ENCODE results near the gene MKNK1. TPM values are rescaled to one million over a fixed set of nuclear protein-coding genes. Genes with fewer than 3 reads are reported as not detected.

The MKNK1 gene
- total RNA-seq, 2 experiments from 2014 or later, result 28.3 to 28.9 TPM

DNA sequence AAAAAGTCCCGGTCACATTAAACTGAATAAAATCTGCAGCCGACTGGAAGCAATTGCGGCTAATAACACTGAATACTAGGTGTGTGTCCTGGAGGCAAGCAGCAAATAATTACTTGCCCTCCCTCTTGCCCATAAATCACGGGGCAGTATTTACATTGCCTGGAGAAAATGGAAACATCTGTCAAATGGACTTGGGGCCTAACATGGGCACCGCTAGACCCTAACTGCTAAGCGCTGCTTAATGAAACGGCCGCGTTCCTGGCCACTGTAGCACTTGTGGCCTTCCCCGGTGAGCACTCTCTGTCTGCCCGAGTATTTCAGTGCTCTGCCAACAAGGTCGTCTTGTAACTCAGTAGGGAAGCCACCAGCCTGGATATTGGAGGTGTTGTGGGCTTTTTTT, 28.8 kb downstream of the MKNK1 start:
- CTCF ChIA-PET, result no interaction called here
- POLR2A ChIA-PET, result no interaction called here

DNA sequence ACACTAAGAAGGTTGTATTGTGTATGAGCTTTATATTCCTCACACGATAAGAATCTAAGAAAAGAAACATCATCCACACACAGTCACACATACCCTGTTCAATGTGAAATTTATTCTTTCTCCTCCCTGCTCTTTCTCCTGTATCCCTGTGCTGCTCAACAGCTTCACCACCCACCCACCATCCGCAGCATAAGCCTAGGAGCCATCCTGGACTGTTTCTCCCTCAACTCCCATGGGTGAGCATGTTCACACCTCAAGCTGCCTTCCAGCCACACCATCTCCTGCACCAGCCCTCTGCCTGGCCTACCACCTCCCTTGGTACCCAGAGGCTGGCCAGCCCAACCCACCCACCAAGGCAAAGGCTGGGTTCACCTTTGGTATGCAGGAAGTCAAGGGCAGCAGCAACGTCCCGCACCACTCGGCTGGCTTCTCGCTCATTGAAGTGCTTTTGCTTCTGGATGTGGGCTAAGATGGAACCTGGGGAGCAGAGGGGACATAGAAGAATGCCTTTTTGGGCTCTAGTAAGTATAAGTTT, 32.3 kb downstream of the MKNK1 start:
- ChIA-PET POLR2A (no interaction called here), CTCF (no interaction called here)

DNA sequence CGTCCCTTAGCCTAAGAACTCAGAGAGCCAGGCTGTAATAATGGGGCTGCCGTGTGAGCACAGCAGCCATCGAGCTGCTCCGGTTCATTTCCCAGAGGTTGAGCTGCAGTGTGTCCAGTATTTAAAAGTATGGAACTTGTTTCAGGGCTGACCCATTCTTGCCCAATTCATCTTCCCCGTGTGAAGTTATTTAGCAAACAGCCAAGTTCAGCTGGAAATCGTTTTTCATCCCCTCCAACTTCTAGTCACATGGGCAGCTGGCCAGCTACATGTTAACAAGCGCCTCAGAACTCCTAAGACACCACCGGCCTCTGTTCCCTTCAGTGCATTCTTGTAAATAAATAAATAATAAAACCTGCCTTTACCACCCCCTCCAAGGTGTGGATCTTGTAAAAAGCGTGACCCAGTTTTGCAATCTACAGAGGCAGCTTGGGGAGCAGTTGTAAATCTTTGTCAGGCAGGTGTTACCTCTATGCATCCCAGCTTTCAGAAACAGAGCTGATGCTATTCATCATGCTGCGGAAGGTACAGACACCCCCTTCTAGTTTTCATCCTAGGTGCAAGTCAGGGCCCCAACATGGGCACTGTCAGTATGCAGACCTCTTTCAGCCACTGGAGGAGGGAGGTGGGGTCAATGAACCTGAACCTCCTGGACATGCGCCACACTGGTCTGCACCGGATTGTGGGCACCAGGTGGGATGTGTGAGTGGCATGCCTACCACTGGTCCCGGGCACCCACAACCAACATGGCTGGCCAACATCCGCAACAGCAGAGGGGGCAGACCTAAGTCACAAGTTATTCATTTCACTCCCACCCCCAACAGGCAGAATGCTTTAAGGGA, 34.0 kb downstream of the MKNK1 start:
- POLR2A ChIA-PET, result no interaction called here
- CTCF ChIA-PET, result interaction anchor here (0.6 kb wide), 1 partner anchor 173 kb away, joined by 3 read pairs; no protein-coding TSS in a partner anchor

DNA sequence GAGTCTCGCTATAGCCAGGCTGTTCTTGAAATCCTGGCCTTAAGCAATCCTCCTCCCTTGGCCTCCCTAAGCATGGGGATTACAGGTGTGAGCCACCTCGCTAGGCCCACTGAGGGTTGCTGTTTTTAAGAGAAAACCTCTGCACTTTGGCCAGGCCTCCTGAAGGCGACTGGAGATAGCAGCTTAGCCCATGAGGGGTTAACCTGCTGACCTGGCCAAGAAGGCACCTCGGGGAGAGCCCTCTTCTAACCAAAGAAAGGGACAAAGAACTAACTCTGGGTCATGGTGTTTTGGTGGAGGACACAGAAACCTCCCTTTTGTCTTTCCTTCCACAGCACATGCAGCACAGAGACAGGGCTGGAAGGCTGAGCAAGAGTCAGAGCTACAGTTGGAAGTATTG, 35.0 kb downstream of the MKNK1 start:
- ChIA-PET CTCF (no interaction called here), POLR2A (no interaction called here)

DNA sequence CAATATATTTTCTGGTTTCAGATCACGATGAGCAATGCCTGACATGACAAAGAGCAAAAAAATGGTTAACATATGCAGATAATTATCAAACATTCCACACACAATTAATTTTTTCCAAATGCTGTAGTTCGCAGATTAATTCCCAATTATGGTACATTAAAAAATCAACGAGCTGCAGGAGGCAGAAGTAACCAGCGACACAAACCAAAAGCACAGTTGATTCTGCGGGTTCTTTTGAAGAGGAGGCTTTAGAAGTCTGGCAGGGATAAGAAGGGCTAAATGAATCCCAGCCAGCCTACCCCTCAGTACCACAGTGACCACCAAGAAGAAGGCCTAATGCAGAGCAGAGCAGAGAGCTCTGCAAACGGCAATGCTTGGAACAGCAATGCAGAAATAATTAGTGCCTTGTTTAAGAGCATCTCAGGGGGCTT, 35.6 kb downstream of the MKNK1 start:
- ChIA-PET POLR2A (no interaction called here), CTCF (no interaction called here)

DNA sequence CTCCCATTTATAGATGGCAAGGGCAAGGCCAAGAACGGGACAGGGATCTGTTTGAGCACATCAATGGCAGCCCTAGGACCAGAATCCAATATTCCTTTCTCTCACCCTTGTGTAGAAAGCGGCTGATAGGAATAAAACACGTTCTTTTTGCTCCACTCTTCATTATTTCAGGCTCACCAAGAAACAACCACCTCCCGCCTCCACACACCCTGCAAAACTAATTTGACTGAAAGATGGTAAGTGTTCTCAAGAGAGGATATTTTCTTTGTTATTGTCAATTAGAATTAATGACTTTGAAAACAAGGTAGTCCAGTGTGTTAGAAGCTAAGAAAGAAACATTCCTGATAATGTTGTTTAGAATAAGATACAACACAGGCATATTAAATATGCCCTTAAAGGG, 40.7 kb downstream of the MKNK1 start:
- CTCF ChIA-PET, result no interaction called here
- POLR2A ChIA-PET, result no interaction called here

DNA sequence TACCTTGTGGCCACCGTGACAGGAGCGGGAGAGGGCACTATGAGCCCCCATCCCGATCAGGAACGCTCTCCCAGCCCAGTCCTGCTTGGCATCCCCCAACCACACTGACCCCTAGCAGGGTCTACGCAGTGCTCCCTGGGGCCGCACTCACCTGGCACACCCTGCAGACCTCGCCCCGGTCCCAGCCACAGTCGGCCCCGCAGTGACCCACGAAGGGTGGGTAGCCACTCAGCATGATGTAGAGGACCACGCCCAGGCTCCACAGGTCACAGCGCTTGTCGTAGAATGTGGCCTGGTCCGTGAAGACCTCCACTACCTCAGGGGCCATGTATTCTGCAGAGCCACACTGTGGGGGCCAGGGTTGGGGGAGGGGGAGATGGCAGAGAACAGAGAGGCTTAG, 41.6 kb downstream of the MKNK1 start:
- ChIA-PET CTCF (interaction anchor here (0.7 kb wide), 1 partner anchor 19 kb away, joined by 4 read pairs; no protein-coding TSS in a partner anchor), POLR2A (no interaction called here)

DNA sequence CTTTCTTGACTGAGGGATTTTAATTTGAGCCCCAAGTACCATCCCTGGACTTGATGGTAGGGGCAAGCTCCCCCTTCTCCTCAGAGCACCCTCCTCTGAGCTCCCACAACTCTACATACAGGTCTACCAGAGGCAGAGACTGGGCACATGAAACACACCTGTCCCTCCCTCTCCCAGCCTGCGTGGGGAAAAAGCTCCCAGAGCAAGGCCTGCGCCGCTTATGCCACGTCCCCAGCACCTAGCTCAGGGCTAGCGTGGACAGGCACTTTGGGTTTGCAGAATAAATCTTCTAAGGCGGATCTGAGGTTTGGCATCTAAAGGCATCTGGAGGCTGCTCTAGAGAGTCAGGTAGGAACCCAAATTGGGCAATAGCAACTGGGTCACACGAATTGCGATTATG, 45.1 kb downstream of the MKNK1 start:
- ChIA-PET POLR2A (no interaction called here), CTCF (interaction anchor here (1.1 kb wide), 1 partner anchor 24 kb away, joined by 3 read pairs; no protein-coding TSS in a partner anchor)

DNA sequence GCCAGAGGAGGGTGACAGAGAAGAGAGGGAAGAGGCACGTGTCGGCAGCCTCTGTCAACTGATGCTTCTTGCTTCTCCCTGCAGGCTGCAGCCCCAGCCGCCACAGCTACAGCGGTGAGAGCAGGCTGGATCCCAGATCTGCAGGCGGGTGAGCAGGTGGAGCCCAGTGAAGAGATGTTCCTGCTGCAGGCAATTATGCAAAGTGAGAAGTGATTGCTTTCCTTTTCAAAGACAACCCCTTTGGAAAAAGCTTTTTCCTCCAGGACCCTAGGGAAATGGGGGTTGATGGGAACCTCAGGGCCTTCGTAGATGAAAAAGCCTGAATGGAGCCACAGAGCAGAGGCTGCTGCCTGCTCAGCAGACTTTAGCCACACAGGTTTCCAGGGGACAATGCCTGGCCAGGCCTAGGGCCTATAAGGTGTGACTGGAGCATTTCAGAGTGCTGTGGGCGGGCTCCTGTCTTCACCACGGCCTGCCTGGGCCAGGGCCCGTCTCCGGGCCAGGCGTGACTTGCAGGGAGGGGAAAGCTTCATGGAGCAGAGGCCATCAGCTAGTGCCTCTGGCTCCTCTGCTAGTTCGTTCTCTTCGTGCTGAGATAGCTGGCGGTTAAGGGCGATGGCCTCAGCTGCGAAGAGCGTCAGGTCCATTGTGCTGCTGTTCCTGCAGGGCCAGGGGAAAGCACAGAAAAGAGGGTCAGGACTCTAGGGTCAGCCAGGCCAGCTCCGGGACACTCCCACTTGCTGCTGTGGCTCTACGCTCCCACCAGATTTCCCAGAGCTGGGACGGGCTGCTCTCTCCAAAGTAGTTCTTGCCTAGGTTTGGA, 45.7 kb downstream of the MKNK1 start:
- ChIA-PET CTCF (interaction anchor here (1.1 kb wide), 1 partner anchor 24 kb away, joined by 3 read pairs; no protein-coding TSS in a partner anchor), POLR2A (no interaction called here)

DNA sequence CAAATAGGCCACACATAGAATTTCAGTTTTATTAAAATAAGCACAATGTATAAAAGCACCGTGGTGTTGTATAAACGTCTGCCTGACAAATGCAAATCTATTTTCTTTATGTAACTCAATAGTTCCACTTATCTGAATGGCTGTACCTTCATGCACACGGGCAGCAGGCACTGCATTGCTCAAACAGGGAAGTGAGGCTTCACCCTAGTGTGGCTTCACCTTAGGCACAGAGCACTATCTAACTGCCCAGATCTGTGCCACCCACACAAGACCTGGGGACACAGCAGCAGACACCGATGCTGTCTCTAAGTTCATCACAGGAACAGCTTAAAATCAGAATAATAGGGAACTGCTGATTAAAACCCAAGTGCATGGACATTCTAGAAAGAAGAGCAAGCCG, 46.7 kb downstream of the MKNK1 start:
- CTCF ChIA-PET, result no interaction called here
- POLR2A ChIA-PET, result no interaction called here

DNA sequence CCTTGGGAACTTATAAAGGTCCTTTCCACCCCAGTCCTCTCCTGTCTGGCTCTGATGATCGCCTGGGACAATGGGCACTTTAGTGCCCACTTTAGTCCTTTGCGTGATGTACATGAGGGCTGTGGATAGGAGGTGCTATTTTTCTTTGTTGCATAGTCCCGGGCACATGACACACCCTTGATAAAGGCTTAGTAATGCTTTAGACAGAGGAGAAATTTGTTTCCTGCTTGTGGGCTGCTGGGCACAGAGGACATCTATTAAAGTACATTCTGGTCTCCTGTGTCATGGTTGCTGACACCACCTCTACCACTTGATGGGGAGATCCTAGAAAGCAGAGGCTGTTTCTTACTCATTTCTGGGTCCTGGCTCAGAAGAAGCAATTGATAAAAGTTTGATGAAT, 47.2 kb downstream of the MKNK1 start:
- ChIA-PET CTCF (no interaction called here), POLR2A (no interaction called here)

DNA sequence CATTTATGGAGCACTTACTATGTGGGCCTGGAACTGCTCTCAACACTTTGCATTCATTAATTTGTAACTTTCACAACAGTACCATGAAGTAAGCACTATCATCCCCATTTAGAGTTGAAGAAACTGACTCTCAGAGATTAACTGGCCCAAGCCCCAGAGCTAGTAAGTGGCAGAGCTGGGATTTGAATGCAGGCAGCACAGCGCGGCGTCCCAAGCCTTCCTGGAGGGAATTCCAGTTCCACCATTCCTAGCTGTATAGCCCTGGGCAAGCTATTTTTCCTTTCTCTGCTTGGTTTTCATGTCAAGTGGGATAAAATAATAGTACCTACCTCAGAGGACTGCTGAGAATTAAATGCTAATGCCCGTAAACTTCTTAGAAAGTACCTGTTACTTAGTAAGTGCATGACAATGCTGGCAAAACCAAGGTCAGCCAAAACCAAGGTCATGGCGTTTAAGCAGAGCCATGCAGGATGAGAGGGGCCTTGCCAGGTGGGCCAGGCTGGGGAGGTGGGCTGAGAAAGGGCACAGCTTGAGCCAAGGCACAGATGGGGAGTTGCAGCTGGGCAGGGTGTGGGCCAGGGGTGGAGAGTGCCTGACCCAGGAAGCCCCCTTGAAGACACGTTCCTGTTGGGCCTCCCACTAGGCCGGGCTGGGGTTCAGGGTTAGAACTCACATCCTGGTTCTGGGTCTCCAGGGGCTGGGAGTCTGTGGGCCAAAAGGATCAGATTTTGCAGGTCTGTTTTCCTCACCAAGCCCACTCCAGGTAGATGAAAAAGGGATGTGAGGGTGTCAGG, 48.0 kb downstream of the MKNK1 start:
- POLR2A ChIA-PET, result no interaction called here
- CTCF ChIA-PET, result no interaction called here

DNA sequence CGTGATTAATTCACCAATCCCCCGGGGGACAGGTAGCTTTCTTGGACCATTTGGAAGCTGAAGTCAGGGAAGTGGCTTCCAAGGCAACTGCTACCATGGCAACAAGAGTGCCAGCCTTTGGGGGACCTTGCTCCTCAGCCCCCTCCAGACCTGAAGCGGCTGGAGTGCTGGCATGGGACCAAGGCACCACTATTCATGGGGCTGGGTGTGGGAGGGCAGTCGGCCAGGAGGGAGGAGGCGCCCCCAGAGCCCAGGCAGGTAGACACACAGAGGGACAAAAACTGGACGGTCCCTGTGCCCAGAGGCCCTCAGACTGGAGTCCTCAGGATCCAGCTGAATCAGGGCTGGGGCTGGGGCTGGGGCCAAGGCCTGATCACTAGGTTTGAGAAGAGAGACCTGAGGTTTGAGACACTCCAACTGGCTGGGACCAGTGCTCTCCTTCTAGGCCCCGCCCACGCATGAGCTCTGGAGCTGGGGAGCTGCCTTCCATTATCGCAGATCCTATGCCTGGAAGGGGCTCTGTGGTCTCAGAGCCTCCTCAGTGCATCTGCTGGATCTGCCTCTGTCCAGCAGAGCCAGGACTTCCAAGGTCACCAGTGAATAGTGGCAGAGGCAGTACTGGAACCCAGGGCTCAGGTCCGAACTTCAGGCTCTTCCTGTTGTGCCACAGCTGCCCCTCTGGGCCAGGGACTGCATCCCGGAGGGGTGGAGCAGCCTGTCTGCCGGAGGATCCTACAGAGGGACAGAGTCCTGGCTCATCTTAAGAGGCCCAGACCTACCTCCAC, 49.3 kb downstream of the MKNK1 start:
- ChIA-PET POLR2A (no interaction called here), CTCF (interaction anchor here (0.6 kb wide), 1 partner anchor 780 kb away, joined by 3 read pairs; no protein-coding TSS in a partner anchor)

DNA sequence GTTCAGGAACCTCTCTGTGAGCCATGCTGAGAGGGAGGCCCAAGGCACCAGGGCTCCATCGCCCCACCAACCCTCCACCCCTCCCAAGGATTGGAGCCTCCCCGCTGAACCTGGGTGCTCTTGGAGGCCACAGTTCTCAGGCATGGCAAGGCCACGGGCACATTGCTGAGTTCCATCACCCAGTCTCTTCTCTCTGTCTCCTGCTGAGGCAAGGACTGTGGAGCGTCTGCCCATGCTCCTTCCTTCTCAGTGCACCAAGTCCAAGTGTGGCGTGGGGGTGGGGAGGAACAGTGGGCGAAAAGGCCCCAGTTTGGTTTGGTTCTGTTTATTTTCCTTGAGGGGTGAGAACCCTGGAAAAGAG, 49.9 kb downstream of the MKNK1 start:
- POLR2A ChIA-PET, result no interaction called here
- CTCF ChIA-PET, result interaction anchor here (0.6 kb wide), 1 partner anchor 779 kb away, joined by 3 read pairs; no protein-coding TSS in a partner anchor

DNA sequence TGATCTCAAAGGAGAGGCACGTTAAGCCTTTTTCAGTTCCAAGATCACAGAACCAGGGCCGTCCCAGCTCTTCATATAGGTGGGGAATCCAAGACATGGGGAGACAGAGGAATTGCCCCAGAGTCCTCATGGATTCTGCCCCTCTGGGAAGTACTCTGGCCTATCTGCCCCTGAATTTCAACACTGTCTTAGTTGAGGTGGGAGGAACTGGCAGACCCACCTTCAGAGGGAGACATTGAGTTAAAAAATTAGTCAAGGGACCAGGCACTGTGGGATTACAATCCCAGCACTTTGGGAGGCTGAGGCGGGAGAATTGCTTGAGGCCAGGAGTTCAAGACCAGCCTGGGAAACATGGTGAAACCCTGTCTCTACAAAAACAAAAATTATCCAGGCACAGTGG, 50.6 kb downstream of the MKNK1 start:
- POLR2A ChIA-PET, result no interaction called here
- CTCF ChIA-PET, result no interaction called here

DNA sequence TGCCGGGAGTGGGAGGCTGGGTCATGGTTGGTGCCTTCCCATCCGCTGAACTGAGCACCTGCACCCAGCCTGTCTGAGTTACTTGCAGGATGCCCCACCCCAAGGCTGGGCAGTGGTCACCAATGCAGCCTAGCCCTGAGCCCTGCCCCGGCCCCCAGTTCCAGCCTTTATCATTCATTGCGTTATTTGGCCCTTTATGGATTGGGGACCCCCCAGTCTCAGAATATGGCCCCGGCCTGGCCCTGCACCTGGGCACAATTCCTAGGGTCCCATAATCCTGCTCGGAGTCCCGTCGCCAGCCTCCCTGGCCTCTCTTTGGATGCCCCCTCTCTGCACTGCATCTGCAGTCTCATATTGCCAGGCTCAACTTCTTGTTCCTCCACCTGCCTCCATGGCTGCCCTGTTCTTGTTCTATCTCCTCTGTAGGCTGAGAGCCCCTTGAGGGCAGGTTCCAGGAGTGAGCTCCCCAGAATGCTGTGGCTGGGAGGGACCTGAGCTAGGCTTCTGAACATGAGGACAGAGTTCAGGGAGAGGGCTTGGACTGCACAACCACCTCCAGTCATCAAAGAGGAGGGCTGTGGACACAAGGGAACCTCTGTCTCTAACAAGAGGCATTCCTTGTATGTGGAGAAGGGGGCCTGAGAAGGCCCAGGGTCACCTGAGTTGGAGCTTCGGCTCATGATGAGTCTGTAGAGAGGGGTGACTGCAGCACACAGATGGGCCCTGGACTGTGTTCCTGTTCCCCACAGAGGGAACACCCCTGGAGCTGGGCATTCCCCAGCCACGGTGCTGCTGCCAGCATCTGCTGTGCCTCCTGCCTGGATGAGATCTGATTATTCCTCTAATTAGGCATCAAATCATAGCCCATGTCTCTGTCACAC, 51.5 kb downstream of the MKNK1 start:
- CTCF ChIA-PET, result no interaction called here

DNA sequence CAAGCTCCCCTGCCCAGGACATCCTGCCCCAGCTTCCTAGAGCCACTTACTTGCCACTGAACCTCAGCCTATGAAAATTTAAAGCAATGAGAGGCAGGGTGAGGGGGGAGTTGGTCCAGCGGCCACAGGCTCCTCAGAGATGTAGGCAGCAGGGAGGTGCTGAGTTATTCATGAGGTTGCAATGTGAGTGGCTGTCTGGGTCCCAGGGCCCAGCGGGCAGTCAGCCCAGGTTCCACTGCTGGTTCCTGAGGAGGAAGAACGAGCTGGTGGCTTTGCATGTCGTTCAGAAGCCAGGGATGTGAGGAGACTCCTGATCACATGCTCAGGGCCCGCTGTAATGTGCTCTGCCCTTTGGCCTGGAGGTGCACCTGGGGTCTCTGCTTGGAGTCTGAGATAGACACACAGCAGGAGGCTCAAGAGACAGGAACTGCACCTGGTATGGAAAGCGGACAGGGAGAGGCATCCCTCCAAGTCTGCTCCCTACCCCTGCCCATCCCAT, 52.4 kb downstream of the MKNK1 start, which contains the start of gene KNCN:
TSS of gene KNCN (minus strand) at position 51 of the 499 bp plus-strand sequence. CDS start 432 bp downstream, outside the sequence.
- ChIA-PET CTCF (no interaction called here), POLR2A (no interaction called here)

More for the DNA sequence above, 51.5 kb downstream of the MKNK1 start:
- POLR2A ChIA-PET, result no interaction called here

DNA sequence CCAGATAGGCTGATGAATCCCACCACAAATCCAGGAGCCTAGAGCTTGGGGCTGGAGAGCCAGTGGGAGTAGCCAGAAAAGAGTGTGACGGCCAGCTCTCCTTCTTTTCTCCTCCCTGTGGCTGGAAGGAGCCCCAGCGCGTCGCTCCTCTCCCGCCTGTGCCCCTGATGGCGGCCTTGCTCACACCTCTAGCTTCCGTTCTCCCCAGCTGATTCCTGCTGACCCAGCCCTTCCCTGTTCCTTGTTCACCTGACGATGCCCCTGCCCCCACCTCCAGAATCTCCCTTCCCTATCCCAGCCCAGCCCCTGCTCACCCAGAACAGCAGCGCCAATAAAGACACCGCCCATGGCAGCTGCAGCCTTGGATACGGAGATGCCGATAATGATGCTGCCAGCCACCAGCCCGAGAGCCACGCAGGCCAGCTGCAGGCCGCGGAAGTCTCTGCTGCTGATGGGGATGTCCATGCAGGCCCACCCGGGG, 53.3 kb downstream of the MKNK1 start:
- ChIA-PET CTCF (no interaction called here), POLR2A (no interaction called here)
